ENCODE measurements around the gene PCDHGB4. TPM values are rescaled to one million over a fixed set of nuclear protein-coding genes. Genes with fewer than 3 reads are reported as not detected.

Gene PCDHGB4
- total and polyA plus RNA-seq, 10 of the 15 experiments (the other 5 are each of a cell fraction or from before 2014, with no cell fraction given): 0.02 to 0.20 (median 0.04) TPM; not detected in 4

GRCh38 chr5:141351591-141351990, 35.9 kb upstream of the PCDHGB4 start (continued):
- TF ChIP-seq, protein P1, sequence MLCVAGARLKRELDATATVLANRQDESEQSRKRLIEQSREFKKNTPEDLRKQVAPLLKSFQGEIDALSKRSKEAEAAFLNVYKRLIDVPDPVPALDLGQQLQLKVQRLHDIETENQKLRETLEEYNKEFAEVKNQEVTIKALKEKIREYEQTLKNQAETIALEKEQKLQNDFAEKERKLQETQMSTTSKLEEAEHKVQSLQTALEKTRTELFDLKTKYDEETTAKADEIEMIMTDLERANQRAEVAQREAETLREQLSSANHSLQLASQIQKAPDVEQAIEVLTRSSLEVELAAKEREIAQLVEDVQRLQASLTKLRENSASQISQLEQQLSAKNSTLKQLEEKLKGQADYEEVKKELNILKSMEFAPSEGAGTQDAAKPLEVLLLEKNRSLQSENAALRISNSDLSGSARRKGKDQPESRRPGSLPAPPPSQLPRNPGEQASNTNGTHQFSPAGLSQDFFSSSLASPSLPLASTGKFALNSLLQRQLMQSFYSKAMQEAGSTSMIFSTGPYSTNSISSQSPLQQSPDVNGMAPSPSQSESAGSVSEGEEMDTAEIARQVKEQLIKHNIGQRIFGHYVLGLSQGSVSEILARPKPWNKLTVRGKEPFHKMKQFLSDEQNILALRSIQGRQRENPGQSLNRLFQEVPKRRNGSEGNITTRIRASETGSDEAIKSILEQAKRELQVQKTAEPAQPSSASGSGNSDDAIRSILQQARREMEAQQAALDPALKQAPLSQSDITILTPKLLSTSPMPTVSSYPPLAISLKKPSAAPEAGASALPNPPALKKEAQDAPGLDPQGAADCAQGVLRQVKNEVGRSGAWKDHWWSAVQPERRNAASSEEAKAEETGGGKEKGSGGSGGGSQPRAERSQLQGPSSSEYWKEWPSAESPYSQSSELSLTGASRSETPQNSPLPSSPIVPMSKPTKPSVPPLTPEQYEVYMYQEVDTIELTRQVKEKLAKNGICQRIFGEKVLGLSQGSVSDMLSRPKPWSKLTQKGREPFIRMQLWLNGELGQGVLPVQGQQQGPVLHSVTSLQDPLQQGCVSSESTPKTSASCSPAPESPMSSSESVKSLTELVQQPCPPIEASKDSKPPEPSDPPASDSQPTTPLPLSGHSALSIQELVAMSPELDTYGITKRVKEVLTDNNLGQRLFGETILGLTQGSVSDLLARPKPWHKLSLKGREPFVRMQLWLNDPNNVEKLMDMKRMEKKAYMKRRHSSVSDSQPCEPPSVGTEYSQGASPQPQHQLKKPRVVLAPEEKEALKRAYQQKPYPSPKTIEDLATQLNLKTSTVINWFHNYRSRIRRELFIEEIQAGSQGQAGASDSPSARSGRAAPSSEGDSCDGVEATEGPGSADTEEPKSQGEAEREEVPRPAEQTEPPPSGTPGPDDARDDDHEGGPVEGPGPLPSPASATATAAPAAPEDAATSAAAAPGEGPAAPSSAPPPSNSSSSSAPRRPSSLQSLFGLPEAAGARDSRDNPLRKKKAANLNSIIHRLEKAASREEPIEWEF (IDR thresholded peaks at IDR 0.05; ENCODE audit: insufficient replicate concordance, low read depth, low read length): no peak
- TF ChIP-seq POU2F2 (IDR thresholded peaks at IDR 0.05; ENCODE audit: borderline replicate concordance, low read depth, low read length): no peak
- TF ChIP-seq IKZF1 (conservative IDR thresholded peaks at IDR 0.05): no peak
- TF ChIP-seq NFYA (IDR thresholded peaks at IDR 0.05; ENCODE audit: borderline replicate concordance, low read depth, low read length): no peak
- TF ChIP-seq NBN (IDR thresholded peaks at IDR 0.05): no peak
- TF ChIP-seq, protein P2, sequence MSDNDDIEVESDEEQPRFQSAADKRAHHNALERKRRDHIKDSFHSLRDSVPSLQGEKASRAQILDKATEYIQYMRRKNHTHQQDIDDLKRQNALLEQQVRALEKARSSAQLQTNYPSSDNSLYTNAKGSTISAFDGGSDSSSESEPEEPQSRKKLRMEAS (IDR thresholded peaks at IDR 0.05; ENCODE audit: low read depth, low read length): no peak
- no peak for TF ChIP-seq JUNB (IDR thresholded peaks at IDR 0.05)

DNA sequence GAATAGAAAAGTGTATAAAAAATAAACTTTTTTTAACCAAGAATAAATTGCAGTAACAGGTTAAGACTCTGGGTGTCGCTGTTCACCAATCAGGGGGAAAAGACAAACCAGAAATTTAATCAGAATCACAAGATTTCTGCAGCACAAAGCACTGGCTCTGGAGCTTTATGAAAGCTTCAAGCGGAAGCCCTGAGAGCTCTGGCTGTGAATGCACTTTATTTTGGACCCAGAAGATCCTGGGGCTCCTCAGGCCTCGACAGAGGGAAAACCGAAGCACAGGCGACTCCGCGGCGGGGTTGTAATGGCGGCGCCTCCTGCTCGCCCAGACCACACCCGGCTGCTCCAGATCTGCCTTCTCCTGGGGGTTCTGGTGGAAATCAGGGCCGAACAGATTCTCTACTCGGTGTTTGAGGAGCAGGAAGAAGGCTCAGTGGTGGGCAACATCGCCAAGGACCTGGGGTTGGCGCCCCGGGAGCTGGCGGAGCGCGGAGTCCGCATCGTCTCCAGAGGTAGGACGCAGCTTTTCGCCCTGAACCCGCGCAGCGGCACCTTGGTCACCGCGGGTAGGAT, 32.5 kb upstream of the PCDHGB4 start, which contains the start of gene PCDHGA4:
TSS of gene PCDHGA4 (plus strand) at position 122 of the 570 bp plus-strand sequence. CDS start at position 209, 87 bp downstream.
- Histone ChIP-seq H3K4me1 (ENCODE audit: control insufficient read depth, insufficient read depth, low read length) (no peaks in the 10 kb centered on the region), H4K20me1 (ENCODE audit: control insufficient read depth, insufficient read depth) (no peaks in the 10 kb centered on the region), H3K4me3 (no peak within 1 kb of the TSS), H3K9ac (ENCODE audit: control insufficient read depth, insufficient read depth, low read length) (no peak within 1 kb of the TSS), H3K27me3 (replicated peaks in 1 of 2; ENCODE audit: control insufficient read depth in 2 of 2, insufficient read depth in 2 of 2, low read length in 1 of 2) (no peaks in the 10 kb centered on the region), H2AFZ (ENCODE audit: control insufficient read depth, low read depth, low read length) (no peak within 1 kb of the TSS), H3K79me2 (ENCODE audit: control insufficient read depth, insufficient read depth, low read length) (no peaks in the 10 kb centered on the region), H3K9me3 (replicated peaks; ENCODE audit: control insufficient read depth, insufficient read depth, low read length) (peaks cover under 1% of the 10 kb centered on the region; the same call in 2 of the 3 replicates), H3K27ac (ENCODE audit: control insufficient read depth, insufficient read depth) (no peak within 1 kb of the TSS), H3K36me3 (ENCODE audit: control insufficient read depth in 2 of 2, insufficient read depth in 2 of 2, low read length in 1 of 2) (no peaks in the 10 kb centered on the region), H3K4me2 (ENCODE audit: control insufficient read depth, insufficient read depth) (no peak within 1 kb of the TSS)
- DNase-seq (ENCODE audit: low read depth, low spot score): no peak
- 65% methylated on average over 29 of the region's 29 CpGs for WGBS (ENCODE audit: insufficient coverage, insufficient replicate concordance, low lambda C conversion rate, missing lambda C conversion rate)
- BruUV-seq (replicated peaks): no TSS peak
- ATAC-seq: no peak
- intact Hi-C loops (cut with micrococcal nuclease; ENCODE audit: unreplicated experiment) (no loop called here), in situ Hi-C loops (cut with MboI) (no loop called here)
- CTCF ChIA-PET: interaction anchor here (1.3 to 1.6 kb wide), 4 partner anchors 9 to 209 kb away, joined by 3 to 6 read pairs (median 4); partner anchors contain the start of gene PCDHGB3
- RAD21 ChIA-PET (ENCODE audit: unreplicated experiment): interaction anchor here (1.4 kb wide), 1 partner anchor 58 kb away, joined by 5 read pairs; the partner anchor contains the start of gene PCDHGA10
- TF ChIP-seq RAD21 (IDR thresholded peaks at IDR 0.05; ENCODE audit: insufficient read depth, low read depth, low read length): peak; percentile 14; the same call in 1 of the 2 replicates
- no peak for TF ChIP-seq RAD51 (IDR thresholded peaks at IDR 0.05)
- TF ChIP-seq TCF3 (IDR thresholded peaks at IDR 0.05; ENCODE audit: borderline replicate concordance, insufficient read depth, low read depth, low read length): no peak
- TF ChIP-seq CTCF (IDR thresholded peaks at IDR 0.05 in 2 of 3, conservative IDR thresholded peaks at IDR 0.05 in 1 of 3; ENCODE audit: control insufficient read depth in 2 of 3, extremely low read depth in 1 of 3, insufficient read depth in 1 of 3, low read depth in 3 of 3, low read length in 3 of 3): peak; percentile 15 to 28 (median 19); a peak in 3 of 6 replicates
- FAIRE-seq: no peak
- SMC1A ChIA-PET (ENCODE audit: uncharacterized antibody, unreplicated experiment): no interaction called here
- POLR2A ChIA-PET: no interaction called here

Measured in GM12878 (cell line).